Activated CD8-positive, alpha-beta memory T cell treated with anti-CD3 and anti-CD28 coated beads for 48 hours (primary cell): Measurements from ENCODE around the gene CD164L2.
"Not testable (repeated sequence)": the region's sequence is repeated elsewhere in the genome, so short reads cannot be mapped to it uniquely, and the experiment has no call there.

Experiments used
- DNase-seq, 3 experiments: peaks; one replicate each; pipeline ENCODE4 v3.0.0-alpha.2; 2020; ENCODE audit warnings: low read depth in 2 of 3, low spot score in 2 of 3

The CD164L2 gene

DNA sequence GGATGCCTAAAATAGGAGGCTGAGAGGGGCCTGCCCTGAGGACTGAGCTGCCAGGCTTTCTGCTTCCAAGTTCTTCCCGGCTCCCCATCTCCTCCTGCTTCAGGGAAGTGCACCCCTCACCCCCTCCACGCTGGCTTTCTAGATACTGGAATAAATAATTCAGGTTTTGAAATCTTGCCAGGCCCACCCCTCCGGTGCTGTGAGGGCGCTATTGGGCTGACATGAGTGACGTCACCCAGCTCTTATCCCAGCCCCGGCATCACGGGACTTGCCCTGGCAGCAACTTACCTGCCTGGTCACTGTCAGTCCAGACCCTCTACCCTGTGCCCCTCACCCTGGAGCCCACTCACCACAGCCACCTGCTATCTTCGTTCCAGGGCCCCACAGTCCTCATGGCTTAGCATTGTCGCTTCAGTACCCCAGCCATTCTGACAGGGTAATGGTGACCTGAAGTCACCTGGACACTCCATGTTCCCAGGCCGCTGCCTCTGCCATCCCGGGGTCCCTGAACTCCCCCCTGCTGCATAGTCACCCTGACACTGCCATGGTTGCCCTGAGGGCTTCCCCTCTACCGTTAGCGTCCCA lies 8.5 kb upstream of the CD164L2 start:
- no peak for DNase-seq

DNA sequence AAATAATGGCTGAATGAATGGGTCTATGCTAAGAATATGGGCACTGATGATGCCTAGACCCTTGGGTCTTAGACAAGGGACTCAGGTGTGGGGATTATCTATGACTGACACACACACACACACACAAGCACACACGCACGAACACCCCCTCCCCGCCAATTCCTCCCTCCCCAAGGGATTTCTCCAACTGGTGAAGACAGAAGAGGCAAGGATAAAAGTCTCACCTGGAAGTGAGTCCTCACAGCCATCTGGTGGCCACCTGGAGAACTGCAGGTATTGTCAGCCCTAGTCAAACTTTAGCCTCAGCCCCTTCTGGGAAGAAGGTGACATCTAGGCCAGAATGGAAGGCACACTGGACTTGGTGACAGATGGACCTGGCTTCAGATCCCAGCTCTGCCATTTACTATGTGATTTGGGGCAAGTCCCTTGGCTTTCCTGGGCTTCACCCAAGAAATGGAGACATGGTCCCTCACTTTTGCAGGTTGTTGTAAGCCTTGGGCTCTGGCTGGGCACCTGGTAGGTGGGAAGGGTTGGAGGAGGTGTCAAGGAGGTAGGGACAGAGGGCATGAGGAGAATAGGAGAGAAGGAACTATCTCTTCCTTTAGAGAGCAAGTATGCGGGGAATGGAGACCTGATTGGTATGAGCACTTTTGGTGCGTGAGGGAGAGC lies 5.3 kb upstream of the CD164L2 start:
- DNase-seq = peak in 1 of 3 experiments; percentile 55

DNA sequence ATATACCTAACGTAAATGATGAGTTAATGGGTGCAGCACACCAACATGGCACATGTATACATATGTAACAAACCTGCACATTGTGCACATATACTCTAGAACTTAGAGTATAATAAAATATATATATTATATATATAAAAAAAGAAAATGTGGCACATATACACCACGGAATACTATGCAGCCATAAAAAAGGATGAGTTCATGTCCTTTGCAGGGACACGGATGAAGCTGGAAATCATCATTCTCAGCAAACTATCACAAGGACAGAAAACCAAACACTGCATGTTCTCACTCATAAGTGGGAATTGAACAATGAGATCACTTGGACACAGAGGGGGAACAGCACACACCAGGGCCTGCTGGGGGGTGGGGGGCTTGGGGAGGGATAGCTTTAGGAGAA lies 1.7 kb upstream of the CD164L2 start:
- not testable (repeated sequence) for DNase-seq

DNA sequence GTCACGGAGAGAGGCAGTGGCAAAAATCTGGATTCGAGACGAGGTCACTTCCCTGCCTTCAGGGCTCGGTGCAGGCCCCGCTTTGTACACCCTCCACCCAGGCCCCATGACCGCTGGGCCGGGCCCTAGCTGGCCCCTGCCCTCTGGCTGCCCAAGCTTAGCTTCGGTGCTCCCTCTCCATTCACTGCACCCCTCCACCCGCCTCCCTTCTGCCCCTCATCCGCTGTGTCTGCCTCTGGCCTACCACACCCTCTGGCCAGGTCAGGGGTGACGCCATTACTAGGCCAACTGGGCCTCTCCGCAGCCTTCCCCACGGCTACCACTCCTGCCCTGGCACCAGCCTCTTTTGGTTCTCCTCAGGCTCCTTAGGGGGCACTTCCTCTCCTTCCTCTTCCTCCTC lies 528 bp upstream of the CD164L2 start:
- no peak for DNase-seq

DNA sequence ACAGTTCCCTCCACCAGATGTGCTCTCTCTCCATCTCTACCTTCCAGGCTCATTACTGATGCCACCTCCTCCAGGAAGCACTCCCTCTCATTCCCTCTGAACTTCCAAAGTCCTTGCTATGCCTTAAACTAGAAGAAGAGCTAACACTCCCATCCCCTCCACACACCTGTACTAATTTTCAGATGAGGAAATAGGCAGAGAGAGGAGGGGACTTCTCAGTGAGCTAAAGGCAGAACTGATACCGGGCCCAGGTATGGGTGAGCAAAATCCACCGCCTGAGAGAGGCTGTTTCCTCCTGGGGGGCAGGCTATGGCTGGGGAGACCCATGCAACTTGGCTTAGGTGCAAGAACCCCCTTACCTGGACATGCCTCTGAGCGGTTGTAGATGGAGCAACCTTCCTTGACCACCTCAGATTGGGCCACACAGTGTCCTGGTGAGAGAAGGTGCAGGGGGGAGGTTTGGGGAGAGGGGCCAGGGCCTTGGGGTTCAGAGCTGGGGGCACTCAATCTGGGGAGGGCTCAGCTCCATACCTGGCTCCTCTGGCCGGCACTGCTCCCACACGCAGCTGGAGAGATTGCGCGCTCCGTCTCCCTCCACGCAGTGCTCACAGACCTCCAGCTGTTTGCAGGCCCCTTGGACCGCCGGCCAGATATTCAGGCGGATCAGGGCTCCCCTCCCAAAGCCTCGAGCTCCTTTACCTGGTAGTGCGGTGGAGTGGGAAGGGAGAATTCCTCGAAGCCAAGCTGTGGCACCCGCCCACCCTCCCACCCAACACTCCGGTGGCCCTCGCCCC lies 967 bp downstream of the CD164L2 start:
- DNase-seq = no peak

DNA sequence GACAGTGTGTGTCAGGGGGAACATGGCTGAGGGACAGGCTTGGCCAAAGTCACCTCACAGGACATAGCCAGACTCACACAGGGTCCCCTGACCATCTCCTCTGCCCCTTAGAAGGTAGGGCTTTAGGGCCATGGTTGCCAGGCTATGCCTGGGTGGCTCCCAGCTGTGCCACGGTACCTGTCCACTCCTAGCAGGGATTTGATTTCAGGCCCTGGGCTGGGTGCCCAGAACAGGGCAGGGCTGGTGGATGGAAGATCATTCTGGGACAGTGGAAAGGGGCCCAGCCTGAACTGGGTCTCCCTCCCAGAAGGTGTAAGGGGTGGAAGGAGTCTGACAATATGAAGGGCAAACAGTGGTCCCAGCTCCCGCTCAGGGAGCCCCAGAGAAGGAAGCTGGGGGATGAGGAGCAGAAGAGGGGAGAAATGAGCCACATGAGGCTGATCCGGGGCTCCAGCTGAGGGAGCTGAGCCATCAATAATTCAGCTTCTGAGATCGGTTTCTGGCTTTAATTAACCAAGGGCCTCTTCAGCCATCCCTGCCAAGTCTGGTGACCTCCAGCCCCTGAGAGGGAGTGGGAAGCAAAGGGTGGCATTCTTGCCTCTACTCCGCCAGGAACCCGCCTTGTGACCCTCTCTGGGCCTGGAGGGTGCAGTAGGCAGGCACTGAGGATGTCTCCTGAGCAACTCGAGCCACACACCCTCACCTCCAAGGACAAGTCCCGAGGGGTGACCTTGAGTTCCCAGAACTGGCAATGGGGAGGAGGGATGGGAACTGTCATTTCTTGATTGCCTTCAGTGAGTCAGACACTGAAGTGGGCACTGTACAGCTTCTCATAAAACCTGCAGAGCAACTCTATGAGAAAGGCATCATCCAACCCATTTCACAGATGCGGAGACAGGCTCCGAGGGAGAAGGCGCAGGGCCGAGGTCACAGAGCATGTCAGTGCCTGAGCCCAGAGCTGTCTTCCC lies 2.1 kb downstream of the CD164L2 start:
- no peak for DNase-seq

DNA sequence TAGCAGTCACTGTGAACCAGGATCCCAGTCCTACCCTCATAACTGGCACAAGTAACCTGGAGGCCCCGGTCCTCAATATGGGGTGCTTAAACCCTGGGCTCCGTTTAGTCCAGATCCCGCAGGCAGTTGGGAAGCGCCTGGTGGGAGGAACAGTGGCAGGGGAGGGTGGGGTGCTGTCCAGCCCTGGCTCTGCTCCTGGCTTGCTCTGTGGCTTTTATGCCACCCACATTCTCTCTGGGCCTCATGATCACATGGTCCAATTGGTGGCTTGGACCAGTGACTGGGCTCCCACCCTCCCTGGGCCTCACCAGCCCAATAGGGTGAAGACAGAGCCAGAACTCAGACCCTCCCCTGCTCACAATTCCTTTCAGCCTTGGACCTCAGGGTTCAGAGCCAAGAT lies 2.9 kb downstream of the CD164L2 start:
- DNase-seq = no peak

DNA sequence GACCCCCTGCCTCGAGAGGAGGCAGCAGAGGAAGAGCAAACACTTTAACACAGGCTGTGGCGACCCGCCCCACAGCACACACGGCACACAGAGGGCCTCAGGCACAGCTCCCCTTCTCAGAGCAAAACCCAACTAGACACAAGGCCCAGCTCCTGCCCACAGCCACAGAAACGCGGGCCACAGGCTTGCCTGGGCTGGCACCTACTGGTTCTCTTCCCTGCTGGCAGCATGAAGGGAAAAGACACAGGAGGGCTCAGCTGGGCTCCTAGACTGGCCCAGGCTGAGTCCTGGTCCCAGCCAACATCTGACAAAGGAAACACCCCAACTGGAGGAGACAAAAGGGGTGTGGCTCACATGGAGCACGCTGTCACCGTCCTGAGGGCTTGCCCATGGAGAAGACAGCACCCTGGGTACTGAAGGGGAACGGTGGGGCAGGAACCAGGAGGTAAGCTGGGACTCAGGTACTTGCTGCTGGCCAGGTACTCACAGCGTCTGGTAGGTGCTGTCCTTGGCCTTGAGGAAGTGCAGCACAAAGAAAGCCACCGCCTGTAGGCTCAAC lies 3.5 kb downstream of the CD164L2 start:
- no peak for DNase-seq

DNA sequence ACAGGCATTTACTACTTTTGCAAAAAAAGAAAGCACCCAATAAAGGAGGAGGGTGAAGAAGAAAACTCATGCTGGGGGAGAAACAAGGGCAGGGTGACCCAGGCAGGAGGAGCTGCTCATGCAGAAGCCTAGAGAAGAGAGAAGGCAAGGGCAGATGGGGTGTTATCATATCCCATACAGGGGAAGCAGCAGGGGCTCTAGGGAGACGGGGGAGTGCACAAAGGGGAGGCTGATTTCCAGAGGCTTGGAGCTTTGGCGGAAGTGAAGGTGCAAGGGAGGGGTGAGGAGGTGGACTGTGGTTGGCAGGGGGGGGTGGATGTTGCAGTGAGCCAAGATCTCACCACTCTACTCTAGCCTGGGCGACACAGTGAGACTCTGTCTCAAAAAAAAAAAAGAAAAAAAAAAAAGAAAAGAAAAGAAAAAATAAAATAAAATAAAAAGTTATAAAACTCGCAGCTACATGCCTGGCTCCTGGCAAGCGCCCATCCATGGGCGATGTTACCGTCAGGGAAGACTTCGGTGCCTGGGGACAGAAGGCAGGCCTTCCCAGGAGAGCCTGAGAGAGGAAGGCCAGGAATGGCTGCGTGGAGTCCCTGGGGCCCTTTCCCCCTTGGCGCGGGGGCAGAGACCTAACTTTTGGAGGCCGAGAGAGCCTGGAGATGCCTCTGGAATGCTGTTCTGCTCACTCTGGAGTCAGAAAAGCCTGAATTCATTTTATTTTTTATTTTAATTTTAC lies 5.2 kb downstream of the CD164L2 start:
- DNase-seq = no peak

DNA sequence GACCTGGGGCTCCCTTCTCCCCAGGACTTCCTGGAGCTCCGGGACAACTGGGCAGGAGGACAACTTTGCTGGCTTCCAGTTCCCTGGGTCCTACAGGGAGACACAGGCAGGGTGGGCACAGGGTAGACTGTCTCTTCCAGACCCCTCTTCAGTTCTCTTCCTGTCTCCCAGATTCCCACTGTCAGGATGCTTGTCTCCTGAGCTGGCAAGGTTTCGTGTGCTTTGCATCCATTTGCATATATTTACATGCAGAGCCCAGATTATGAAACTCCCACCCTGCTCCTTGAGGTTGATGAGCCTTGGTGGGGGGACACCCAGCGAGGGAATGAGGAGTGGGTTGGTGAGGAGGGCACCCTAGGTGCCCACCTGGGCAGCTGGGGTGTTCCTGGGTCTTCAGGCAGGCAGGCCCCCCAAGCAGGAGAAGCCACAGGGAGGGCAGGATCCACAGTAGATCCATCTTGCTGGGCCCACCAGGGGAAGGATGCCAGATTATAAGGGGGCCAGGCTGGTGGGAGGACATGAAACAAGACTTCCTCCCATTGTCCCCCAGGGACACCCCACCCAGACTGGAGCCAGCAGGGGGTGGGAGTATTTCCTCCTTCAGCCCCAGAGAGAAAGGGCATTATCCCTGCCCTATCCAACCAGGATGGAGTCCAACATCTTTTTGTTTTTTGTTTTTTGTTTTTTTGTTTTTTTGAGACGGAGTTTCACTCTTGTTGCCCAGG lies 8.6 kb downstream of the CD164L2 start, which contains the start of gene FCN3:
Gene FCN3, minus strand, starts transcription at position 463 of the 725 bp plus-strand sequence. Its CDS starts 6 bp downstream, at position 457.
- DNase-seq = no peak

DNA sequence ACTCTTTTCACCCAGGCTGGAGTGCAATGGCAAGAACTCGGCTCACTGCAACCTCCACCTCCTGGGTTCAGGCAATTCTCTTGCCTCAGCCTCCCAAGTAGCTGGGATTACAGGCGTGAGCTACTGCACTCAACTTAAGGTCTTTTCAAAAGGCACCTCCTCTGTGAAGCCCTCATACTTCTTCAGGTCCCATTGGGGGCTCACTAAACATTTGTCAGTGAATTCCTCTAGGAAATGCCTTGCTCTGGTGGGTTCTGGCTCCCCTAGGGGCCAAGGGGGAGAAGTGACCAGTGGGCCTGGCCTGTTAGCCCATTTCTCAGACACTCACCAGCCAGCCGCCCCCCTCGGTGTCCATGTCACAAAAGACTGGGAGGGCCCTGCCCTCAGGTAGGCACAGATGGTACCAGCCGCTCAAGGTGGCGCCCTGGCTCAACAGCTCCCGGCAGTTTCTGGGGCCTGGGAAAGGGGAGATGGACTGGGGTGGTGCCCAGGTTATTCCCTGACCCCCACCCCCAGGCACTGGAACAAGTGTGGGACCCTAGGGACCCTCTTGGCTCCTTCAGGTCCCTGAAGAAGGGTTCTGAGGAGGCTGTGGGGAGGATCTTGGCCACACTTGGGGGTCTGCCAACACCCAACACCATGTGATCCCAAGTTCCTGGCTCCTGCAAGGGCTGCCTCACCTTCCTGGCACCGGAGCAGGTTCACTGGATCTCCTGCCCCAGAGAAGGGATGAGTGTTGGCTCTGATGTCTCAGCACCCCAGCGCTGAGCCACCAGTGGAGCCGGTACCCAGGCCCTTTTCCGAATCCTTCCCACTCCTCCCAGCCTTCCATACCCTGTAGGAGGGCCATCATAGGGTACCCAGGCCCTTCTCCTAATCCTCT lies 10.1 kb downstream of the CD164L2 start:
- no peak for DNase-seq

DNA sequence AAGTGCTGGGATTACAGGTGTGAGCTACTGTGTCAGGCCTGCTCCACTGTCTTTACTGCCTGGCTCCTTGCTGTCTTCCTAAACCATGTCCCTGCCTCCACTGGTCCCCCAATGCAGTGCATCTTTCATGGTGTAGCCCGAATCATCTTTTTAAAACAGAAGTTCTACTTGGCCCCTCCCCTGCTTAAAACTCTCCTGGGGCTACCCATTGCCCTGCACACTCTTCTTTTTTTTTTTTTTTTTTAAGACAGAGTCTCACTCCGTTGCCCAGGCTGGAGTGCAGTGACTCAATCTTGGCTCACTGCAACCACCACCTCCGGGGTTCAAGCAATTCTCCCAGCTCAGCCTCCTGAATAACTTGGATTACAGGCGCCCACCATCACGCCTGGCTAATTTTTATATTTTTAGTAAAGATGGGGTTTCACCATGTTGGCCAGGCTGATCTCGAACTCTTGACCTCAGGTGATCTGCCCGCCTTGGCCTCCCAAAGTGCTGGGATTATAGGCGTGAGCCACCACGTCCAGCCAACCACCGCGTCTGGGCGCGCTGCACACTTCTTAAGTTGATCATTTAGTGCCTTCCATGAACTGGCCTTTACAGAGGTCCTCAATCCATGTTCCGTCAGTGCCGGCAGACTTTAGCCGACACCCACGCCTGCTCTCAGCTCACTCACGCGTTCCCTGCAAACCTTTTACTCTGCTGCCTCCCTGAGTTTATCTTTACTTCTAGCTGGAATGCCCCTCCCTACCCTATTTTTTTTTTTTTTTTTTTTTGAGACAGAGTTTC lies 10.9 kb downstream of the CD164L2 start:
- no peak for DNase-seq

DNA sequence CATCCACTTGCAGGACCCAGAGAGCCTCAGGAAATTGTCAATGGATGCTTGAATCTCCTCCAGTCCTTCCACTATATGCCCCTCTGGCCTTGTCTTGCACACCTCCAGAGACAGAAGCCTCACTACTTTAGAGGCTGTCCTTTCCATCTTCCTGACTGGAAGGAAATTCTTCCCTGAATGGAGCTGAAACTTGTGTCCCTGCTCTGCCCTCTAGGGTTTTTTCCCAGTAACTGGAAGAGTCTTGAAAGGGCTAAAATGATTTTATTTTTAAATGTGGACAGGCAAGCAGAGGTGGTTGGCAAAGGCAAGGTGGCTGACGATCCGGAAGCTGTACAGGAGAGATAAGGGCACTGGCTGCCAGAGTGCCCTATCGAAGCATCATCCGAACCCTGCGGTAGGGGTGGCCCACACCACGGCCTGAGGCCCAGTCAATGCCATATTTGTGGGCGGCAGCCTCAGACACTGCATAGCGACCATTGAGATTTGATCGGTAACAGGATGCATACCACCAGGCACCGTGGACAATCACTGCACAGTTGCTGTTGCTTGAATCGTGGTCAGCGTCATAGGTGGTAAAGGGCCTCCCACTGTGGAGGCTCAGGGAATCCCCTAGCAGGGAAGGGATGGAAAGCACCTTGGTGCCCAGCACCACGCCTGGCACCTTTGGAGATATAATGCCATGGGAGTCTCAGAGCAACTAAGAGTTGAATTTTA lies 14.1 kb downstream of the CD164L2 start:
- DNase-seq = no peak

DNA sequence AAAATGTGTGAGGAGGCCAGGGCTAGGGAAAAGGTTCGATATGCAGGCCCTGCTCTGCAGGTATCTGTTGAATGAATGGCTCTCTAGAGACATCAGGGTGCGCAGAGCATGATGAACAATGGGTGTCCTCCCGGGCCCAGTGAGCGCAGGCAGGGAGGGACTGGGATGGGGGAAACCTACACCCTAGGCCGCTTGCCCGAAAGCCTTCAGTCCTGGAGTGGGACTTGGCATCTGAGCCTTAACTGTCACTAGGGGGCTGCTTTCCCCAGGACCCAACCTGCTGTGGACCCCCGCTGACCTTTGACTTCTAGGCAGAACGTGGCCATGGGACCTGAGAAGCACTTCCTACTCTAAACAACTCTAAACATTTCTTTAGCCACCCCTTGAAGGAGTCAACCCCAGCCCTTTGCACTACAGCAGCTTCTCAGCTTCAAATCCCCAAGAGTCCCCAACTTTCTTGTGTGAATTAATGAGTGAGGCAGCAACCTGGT lies 15.9 kb downstream of the CD164L2 start:
- no peak for DNase-seq

DNA sequence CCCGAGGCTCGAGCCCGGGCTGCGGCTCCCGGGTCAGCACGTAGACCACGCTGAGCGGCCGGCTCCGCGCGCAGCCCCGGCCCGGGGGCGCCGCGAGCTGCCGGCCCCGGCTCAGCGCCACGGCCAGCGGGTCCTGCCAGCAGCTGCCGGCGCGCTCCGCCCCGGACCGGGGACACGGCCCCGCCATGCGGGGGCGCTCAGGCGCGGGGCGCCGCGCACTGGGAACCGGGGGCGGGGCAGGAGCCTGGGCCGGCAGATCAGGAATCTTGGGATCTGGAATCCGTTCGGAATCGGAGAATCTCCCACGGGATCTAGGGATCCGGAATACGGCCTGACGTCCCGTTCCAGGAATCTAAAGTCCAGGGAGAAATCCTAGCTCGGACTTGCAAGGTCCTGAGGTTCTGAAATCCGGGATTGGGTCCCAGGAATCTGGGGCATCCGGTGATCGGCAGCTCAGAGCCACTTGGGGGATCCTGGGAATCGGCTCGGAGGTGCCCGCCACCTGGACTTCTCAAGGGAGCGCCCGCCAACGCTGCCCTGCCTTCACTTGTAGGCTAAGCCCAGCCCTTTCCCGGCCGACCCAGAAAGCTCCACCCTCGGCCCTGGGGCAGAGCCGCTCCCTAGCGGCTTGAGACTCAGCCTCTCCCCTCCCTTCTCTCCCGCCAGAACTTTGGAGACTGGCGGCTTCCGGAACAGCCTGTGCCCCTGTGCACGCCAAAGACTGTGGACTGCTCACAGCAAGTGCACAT lies 16.5 kb downstream of the CD164L2 start, which contains the start of gene MAP3K6:
Gene MAP3K6, minus strand, starts transcription at position 551 of the 749 bp plus-strand sequence. Its CDS starts 364 bp downstream, at position 187.
- no peak for DNase-seq

DNA sequence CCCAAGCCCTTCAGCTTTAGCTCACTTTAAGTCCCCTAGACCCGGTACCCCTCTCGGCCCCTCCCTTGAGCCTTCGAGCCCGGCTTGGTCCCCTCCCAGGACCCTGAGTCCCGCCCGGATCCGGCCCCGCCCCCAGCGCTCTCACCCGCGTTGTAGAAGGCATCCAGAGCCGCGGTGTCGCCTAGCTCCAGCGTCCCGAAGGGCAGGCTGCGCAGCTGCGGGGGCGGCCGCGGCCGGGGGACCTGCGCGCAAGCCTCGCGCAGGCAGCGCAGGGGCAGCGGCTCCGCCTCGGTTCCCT lies 17.1 kb downstream of the CD164L2 start:
- DNase-seq = peak; percentile 63 to 81 (median 66)
